Glomerular endothelial cell (primary cell): Measurements from ENCODE around the gene STEAP1. TPM values are rescaled to one million over a fixed set of nuclear protein-coding genes. Genes with fewer than 3 reads are reported as not detected.
"Not testable (repeated sequence)": the region's sequence is repeated elsewhere in the genome, so short reads cannot be mapped to it uniquely, and the experiment has no call there.

Experiments
- DNase-seq: peaks from one replicate; pipeline ENCODE4 v3.0.0-alpha.2; 2011; ENCODE audit warnings: low read depth, low spot score; ENCODE audit errors: extremely low read depth
- total RNA-seq: library from RNA; depleted of rRNA; stranded (reverse); fragments of >200 nt; gene quantifications from 2 replicates; pipeline ENCODE4 v1.2.3, GENCODE V29; 2015

The STEAP1 gene
- total RNA-seq, result 1.5 and 5.5 TPM in 2 replicates

- DNase-seq, result peak; percentile 51
Measured at GRCh38 chr7:90153943-90154771, at the start of gene STEAP1. TSS of gene STEAP1 (plus strand) at chr7:90154469. CDS start at chr7:90159789, 5,320 bp downstream.

GRCh38 chr7:90114972-90115371, 39.3 kb upstream of the STEAP1 start:
- DNase-seq, result not testable (repeated sequence)

GRCh38 chr7:90118551-90119177, 35.6 kb upstream of the STEAP1 start:
- DNase-seq, result not testable (repeated sequence)

- no peak for DNase-seq
Measured at GRCh38 chr7:90119178-90119971, 34.9 kb upstream of the STEAP1 start.

GRCh38 chr7:90120205-90120604, 34.1 kb upstream of the STEAP1 start:
- DNase-seq, result not testable (repeated sequence)

GRCh38 chr7:90131746-90132145, 22.5 kb upstream of the STEAP1 start:
- DNase-seq, result not testable (repeated sequence)

- DNase-seq, result not testable (repeated sequence)
Measured at GRCh38 chr7:90147079-90147960, 6.9 kb upstream of the STEAP1 start.

GRCh38 chr7:90149428-90149827, 4.8 kb upstream of the STEAP1 start:
- DNase-seq, result not testable (repeated sequence)

GRCh38 chr7:90151884-90152283, 2.4 kb upstream of the STEAP1 start:
- not testable (repeated sequence) for DNase-seq

GRCh38 chr7:90152642-90153253, 1.5 kb upstream of the STEAP1 start:
- peak; percentile 52 for DNase-seq

GRCh38 chr7:90155206-90155605, 937 bp downstream of the STEAP1 start:
- no peak for DNase-seq

- not testable (repeated sequence) for DNase-seq
Measured at GRCh38 chr7:90157331-90157730, 3.1 kb downstream of the STEAP1 start.

GRCh38 chr7:90157761-90158350, 3.6 kb downstream of the STEAP1 start:
- not testable (repeated sequence) for DNase-seq

GRCh38 chr7:90163534-90163933, 9.3 kb downstream of the STEAP1 start:
- DNase-seq, result no peak

- no peak for DNase-seq
Measured at GRCh38 chr7:90165724-90166123, 11.5 kb downstream of the STEAP1 start.

GRCh38 chr7:90166153-90166552, 11.9 kb downstream of the STEAP1 start:
- no peak for DNase-seq

- DNase-seq, result no peak
Measured at GRCh38 chr7:90167361-90167760, 13.1 kb downstream of the STEAP1 start.

GRCh38 chr7:90169891-90170290, 15.6 kb downstream of the STEAP1 start:
- DNase-seq, result no peak

- no peak for DNase-seq
Measured at GRCh38 chr7:90172121-90172520, 17.9 kb downstream of the STEAP1 start.
